Sciatic nerve (tissue), 2 donors: ENCODE data around the gene CCNH. TPM values are rescaled to one million over a fixed set of nuclear protein-coding genes. Genes with fewer than 3 reads are reported as not detected.

Experiments used
- ATAC-seq: fragments of 200-7000 bp; cut with Tn5 transposase; one replicate; pipeline ENCODE4 v1.9.1; 2020; ENCODE audit warnings: mild to moderate bottlenecking, moderate library complexity
- DNase-seq: peaks from one replicate; pipeline ENCODE4 v3.0.0-alpha.2; 2020; ENCODE audit warnings: low spot score
- intact Hi-C: fragments of 100-400 bp; cut with DNase I; formaldehyde crosslinking; loops from one replicate; pipeline ENCODE4 v1.14.2; 2022
- total RNA-seq: library from RNA; stranded (reverse); fragmentation: NEBNext Ultra II Directional; extraction: Animal tissue kit (Norgen Biotek cat#: 25700); gene quantifications from one replicate; pipeline ENCODE4 v1.2.1, GENCODE V29; 2021
- donor health status: DM: no; HTN: no; CAD: no.
- donor health status: DM: no; HTN: no; CAD: no.

CCNH gene
- total RNA-seq: 86.4 TPM

DNA sequence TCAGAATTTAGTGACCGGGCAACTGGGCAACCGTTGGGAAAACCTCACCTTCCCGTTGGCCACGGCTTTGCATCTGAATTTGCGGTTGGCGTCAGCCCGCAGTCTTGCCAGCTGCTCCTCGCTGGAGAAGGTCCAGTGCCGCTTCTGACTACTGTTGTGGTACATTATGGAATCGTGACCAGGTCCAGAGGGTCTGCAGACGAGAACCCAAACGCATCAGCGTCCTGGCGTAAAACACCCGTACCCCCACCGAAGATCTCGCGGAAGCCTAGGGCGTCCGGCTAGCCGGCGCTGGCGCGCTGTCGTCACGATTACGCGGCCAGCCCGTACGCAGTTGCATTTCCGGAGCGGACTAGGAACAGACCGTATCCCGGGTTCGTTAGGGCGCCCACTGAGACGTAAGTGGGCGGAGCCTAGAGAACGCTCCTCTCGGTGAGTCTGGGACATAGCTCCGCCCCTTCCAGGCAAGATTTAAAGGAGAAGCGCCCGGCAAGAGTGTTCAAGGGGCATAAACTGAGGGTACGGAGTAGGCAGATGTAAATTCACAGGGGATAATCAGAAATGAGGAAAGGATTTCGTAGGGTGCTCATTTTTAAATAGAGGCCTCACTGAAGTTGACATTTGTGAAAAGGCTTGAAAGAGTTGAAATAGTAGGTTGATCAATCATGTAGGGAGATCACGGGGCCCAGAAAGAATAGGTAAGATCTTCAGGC lies at the start of gene CCNH:
Gene CCNH (minus strand): TSS at position 301 of the 713 bp plus-strand sequence. CDS start 136 bp downstream, at position 165.
- intact Hi-C loops: no loop called here
- ATAC-seq (peak; percentile 99), DNase-seq (peak; percentile 98)

DNA sequence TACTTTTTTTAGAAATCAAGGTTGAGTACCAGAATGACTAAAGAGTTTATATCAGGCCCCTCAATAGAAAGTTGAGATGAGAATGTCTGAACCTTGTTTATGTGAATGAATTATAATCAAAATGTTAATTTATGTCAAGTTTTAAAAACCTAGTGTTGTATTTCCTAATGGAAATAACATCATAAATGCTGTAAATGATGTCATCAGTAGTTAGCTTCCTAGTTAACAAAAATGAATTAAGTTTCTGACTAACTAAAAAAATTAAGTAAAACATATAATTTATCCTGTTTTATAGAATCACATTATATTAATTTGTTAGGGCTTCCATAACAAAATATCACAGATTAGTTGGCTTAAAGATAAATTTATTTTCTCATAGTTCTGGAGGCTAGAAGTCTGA lies 45.0 kb upstream of the CCNH start:
- no peak for ATAC-seq
- intact Hi-C loops: no loop called here
- DNase-seq: no peak

DNA sequence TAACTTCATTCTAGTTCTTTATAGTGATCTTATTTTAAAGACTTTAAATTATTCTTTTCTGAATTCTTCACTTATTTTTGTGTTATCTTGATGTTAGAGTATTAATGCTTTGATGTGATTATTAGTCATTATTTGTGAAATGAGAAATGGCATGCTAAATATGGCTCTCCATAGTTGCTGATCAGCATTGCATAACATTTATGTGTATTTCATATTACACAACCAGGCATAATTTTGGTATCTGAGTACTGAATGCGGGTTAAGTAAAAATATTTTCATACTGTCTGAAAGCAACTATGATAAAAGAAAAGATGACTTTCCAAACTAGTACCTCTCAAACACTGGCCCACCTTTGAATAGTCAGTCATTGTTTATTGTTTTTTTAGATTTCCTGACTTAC lies 41.1 kb upstream of the CCNH start:
- intact Hi-C loops: no loop called here
- no peak for ATAC-seq

DNA sequence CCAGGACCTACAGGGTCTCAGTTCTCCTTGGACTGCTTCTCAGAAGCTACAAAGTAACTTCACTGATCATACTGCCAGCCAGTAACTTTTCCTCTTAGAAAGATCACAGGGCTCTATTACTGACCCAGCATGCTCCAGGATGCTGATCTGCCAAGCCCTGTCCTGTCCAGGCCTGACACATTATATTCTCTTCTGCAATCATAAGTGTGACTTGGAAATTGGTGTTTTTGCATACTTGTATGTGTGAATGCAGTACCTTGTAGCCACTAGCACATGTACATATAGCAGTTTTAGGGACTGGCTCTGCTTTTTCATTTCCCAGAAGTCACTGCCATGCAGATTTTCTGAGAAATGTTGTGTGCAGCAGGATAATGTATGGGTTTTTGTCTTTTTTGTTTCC lies 40.1 kb upstream of the CCNH start:
- DNase-seq (no peak), ATAC-seq (no peak)
- intact Hi-C loops: no loop called here

More for the DNA sequence above, 41.1 kb upstream of the CCNH start:
- no peak for DNase-seq

DNA sequence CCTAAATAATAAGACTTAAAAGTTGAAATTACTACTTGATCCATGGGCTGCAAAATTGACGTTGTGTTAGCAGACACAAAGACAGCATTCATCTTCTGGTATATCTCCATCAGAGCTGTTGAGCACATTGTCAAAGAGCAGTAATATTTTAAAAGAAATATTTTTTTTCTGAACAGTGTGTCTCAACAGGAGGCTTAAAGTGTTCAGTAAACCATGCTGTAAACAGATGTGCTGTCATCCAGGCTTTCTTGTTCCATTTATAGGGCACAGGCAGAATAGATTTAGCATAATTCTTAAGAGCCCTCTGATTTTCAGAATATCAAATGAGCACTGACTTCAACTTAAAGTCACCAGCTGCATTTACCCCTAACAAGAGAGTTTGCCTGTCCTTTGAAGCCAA lies 29.7 kb upstream of the CCNH start:
- intact Hi-C loops: no loop called here
- DNase-seq (no peak), ATAC-seq (no peak)

DNA sequence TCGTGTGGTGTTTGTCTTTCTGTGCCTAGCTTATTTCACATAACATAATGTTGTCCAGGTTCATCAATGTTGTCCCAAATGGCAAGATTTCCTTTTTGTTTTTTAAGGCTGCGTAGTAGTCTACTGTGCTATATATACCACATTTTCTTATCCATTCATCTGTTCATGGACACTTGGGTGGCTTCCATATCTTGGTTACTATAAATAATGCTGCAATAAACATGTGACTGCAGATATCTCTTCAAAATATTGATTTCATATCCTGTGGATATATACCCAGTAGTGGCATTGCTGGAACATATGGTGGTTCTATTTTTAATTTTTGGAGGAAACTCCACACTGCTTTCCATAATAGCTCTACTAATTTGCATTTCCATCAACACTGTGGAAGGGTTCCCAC lies 25.5 kb upstream of the CCNH start:
- intact Hi-C loops: no loop called here
- DNase-seq (no peak), ATAC-seq (no peak)

DNA sequence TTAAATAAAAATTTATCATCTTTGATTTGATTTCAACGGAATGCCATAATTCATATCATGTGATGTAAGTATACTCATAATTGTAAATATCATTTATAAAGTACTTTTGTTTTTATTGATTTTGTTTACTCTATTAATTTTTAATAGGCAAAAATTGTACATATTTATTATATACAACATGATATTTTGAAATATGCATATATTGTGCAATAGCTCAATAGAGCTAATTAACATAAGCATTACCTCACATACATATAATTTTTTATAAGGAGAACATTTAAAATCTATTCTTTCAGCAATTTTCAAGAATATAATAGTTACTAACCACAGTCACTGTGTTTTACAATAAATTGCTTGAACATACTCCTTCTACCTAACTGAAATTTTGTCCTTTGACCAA lies 25.0 kb upstream of the CCNH start:
- DNase-seq: no peak
- intact Hi-C loops: no loop called here
- ATAC-seq: no peak

DNA sequence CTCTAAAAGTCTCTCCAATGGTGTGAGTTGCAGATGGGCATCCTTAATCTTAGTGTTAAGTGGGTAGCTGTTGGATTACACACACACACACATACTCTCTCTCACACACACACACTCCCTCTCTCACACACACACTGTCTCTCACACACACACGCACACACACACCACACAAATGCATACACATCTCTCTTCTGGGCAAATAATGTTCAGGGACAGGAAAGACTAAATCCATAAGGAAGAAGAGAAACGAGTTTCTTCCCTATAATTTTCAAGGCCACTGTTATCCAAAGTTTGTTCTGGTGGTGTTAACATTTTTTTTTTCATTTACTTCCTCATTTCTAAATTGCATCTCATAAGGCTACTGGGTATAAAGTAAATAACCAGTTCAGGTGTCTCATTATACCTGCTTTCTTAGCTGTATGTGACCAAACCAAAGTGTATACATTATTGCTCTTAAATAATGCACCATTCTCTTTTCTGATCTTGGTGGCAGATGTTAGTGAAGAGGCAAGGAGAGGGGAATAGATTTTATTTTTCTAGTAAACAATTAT lies 22.5 kb upstream of the CCNH start:
- intact Hi-C loops: no loop called here
- ATAC-seq (no peak), DNase-seq (no peak)

DNA sequence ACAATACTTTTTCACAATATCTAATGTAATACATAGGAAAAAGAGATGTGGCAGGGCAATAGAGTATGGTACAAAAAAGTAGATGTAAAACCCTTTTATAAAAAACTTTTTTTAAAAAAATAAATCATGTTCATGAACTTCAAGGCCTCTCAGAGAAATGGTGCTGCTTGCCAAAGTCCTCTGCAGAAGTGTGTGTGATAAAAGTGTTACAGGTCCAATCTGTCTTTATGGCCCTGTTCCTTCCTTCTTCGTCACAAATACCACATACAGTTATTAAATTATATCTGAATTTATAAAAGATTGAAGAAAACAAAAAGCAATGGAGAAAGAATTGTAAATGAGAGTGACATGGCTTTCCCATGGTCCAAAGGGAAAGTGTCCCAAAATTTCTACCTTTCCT lies 21.7 kb upstream of the CCNH start:
- ATAC-seq: no peak
- intact Hi-C loops: no loop called here
- DNase-seq: no peak

DNA sequence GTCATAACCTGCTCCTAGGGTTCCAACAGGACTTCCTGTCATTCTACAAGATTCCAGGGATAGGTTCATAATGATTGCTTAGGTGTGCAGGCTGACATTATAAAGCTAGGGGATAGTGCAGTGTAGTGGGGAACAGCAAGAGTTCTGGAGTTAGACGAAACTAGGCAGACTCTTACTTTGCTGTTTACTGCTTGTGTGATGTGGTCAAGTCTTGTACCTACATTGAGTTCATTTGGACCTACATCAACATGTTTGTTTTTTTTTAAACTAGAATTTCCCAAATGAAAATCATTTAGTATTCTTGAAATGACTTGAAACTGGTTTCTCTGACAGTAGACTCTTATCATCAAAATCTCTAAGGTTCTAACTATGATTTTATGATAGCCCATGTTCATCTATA lies 21.2 kb upstream of the CCNH start:
- DNase-seq: no peak
- no peak for ATAC-seq
- intact Hi-C loops: no loop called here

DNA sequence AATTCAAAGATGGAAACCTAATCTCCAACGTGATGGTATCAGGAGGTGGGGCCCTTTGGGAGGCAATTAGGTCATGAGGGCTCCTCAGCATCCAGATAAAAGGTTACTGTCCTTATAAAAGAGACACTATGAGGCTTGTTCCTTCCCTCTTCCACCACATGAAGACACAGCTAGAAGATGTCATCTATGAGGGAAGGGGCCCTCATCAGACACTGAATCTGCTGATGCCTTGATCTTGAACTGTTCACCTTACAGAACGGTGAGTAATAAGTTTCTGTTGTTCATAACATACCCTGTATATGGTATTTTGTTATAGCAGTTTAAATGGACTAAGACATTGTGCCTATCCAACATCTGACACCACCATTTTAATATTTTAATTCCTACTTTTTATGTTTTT lies 19.7 kb upstream of the CCNH start:
- intact Hi-C loops: no loop called here
- ATAC-seq (no peak), DNase-seq (no peak)

DNA sequence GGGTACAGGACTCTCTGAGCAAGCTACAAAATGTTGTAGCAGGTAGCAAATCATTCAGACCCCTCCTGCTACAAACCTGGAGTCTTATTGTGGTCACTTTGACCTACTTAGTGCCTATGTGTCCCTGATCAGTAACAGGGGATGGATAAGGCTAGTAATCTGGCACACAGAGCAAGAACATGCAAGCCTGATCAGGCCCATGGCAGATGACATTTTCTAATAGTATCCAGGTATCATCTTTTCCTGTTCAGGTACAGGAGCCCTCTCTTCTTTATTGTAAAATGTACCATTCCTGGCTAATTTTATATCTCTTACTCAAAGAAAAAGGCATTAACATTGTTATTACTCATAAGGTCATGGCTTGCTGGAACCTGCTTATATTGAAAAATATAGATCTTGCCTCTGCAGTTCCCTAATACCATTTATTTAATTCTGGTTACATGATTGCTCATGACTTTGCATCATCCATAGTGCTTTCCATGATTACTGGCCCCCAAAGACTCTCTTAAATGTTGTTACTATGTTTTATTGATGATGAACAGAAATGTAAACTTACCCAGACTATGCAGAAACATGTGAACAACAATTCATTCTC lies 18.2 kb upstream of the CCNH start:
- no peak for ATAC-seq
- intact Hi-C loops: no loop called here
- no peak for DNase-seq

DNA sequence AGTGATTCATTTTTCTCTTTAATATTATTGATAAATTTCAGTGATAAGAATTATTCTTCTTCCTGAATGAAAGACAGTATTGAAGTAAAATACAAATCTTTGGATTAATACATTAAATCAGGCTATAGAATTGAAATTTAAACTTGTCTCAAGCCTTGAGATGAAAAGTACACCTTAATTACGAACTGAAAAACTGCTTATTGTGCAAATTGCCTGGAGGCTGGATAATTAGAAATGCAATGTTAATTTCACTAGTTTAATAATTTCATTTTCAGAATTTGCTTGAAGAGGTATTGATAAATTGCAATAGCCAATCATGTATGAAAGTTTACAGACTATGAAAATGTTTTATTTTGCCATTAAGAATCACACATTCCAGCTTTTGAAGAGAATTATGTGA lies 11.0 kb upstream of the CCNH start:
- ATAC-seq (no peak), DNase-seq (no peak)
- intact Hi-C loops: no loop called here

DNA sequence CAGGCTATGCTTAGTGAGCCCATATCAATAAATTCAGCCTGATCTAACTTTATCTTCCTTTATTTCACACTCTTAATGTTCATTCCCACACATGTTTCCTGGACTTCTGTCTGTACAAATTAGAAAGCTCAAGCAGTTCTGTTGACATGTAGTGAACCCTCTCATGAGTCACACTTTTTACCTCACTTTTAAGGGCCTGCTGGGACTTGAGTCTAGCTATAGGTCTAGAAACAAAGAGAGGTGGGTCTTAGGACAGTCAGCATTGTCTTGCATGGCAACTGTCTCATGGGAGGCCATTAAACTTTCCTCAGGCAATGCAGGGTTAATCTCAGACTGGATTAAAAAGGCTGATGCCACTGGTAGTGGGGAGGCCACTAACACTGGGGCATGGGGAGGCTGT lies 8.6 kb upstream of the CCNH start:
- ATAC-seq: no peak
- no peak for DNase-seq
- intact Hi-C loops: no loop called here

DNA sequence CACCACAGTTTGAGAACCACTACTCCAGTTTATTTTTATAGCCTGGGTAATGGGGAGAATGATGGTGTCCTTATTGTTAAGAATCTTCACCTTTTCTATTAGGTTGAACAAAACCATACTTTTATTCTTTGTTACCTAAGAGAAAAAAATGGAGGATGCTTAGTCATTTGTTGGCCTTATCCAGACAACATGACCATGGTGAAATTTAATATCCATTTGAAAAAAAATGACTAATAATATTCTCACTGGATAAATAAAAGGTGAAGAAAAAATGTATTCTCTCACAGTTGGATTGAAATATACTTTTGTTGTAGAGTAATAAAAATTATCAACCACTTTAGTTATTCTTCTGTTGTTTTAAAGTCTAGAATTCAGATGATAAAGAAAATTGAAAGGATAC lies 5.8 kb upstream of the CCNH start:
- intact Hi-C loops: no loop called here
- ATAC-seq (no peak), DNase-seq (no peak)

DNA sequence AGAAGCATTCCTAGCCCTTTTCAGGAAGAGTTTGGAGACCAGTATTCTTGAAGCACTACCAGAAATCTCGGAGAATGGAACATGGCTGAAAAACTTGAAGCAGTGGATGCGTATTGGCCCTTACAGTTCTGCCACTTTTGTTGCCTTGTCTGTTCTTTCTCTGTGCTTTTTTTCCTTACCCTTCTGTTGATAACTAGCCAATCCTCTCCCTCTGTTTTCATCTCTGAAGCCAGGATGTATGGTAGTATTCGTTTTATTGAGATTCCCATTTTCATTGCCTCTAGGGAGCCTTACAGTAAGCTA lies 564 bp upstream of the CCNH start:
- intact Hi-C loops: no loop called here
- DNase-seq: no peak
- ATAC-seq: no peak

DNA sequence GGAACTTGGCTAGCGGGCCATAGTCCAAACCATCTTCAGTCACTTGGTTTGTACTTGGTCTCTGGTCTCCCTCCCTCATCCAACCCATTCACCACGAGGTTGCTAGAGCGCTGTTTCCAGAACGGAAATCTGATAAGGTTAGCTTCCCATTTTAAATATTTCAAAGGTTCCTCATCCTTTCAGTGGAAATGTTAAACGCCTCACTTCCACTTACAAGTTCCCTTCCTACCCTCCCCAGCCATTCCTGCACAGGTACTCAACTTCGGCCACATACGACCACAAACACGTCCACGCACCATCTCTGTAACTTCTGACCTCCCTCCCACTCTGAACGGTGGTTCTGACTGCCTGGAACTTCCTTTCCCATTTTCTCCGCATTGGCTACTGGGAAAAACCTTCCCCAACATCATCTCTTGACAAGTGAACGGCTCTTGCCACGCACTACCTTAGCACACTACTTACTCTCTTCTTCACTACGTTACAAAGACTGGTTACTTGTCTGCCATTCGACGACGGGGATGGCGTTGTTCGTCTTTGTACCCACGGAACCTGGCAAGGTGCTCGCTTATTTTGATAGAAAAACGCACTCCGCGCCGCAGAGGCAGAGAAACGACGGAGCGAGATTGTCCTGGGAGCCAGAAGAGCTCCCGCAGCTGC lies 629 bp downstream of the CCNH start:
- intact Hi-C loops: no loop called here
- ATAC-seq (peak; percentile 60), DNase-seq (no peak)

DNA sequence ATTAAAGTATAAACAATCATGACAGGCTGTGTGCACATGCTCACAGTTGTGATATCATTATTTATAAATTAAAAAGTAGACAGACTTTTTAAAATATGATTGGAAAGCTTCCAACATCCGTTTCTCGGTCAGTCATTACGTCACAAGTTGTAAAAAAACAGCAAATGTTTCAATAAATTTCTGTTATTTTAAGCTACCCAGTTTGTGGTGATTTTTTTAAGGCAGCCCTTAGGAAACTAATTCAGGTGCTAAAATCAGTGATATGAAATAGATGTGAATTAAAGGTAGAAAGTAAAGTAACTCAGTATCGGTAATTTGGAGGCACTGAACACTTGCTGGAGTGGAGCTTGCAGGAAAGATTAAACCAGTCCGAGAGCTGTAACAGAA lies 1.2 kb downstream of the CCNH start:
- ATAC-seq (no peak), DNase-seq (no peak)
- intact Hi-C loops: no loop called here

DNA sequence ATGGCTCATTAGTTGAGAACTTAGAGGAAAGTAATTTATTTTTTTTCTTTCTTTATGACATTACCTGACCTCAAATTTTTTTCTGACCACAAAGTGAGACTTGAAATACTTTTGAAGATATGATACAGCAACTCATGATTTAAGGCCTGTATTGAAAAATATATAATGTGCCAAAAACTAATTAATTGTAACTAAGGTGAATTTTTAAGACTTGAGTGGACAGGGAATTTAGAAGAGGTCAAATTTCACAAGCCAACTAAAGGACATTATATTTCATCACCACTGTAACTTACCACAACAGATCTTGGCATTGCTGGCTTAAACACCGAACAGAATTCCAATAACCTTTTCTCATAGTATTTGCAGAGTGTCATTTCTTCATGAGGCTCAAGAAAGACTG lies 1.8 kb downstream of the CCNH start:
- no peak for DNase-seq
- intact Hi-C loops: no loop called here
- ATAC-seq: no peak

DNA sequence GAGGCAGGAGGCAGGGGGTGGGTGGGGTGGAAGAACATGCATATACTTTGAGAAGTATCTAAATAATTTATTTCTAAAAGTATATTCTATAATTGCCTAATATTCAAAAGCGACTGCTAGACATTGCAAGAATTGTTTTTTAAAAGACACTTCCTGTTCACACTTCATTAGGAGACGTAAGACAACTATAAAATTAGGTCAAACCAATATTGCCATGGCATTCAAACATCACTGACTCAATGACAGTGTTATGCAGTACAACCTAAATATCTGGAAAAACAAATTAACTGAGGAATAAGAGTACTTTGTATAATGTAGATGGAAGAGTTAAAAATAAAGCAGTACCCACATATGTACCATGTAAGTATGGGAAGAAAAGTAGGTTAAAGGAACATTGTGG lies 4.5 kb downstream of the CCNH start:
- no peak for DNase-seq
- intact Hi-C loops: no loop called here
- no peak for ATAC-seq
